Posterior cingulate gyrus (tissue), 11 donors: ENCODE measurements around the gene CTSA.

Experiments
- DNase-seq, 10 donors: peaks; one replicate each; pipeline versions ENCODE4 v3.0.0 to v3.0.0-alpha.2; 2020 to 2021; ENCODE audit warnings: mixed read lengths in 3 of 10
- intact Hi-C: fragments of 100-400 bp; cut with DNase I; formaldehyde crosslinking; loops from one replicate; pipeline ENCODE4 v1.15.1; 2023

The CTSA gene

GRCh38 chr20:45927071-45927878 is 36.1 kb downstream of the CTSA start:
- DNase-seq, result no peak
- intact Hi-C loops, result no loop called here

- intact Hi-C loops, result loop anchor here (5.0 to 10.0 kb wide), 2 partner anchors 39 to 137 kb away; partner anchors contain the start of genes CTSA, DNTTIP1, NEURL2 and WFDC3
- peak in 2 of 10 donors; percentile 48 to 65 for DNase-seq
Observed at GRCh38 chr20:45931680-45932079, 40.5 kb downstream of the CTSA start.

GRCh38 chr20:45933266-45934045 is 42.3 kb downstream of the CTSA start:
- intact Hi-C loops, result loop anchor here (2.0 to 10.0 kb wide), 3 partner anchors 39 to 139 kb away; partner anchors contain the start of genes CTSA, DNTTIP1, NEURL2 and WFDC3
- peak; percentile 49 to 97 (median 75) for DNase-seq

GRCh38 chr20:45934046-45934585 is 43.0 kb downstream of the CTSA start:
- intact Hi-C loops, result loop anchor here (2.0 to 10.0 kb wide), 3 partner anchors 39 to 139 kb away; partner anchors contain the start of genes CTSA, DNTTIP1, NEURL2 and WFDC3
- peak in 9 of 10 donors; percentile 66 to 95 (median 79) for DNase-seq

DNA sequence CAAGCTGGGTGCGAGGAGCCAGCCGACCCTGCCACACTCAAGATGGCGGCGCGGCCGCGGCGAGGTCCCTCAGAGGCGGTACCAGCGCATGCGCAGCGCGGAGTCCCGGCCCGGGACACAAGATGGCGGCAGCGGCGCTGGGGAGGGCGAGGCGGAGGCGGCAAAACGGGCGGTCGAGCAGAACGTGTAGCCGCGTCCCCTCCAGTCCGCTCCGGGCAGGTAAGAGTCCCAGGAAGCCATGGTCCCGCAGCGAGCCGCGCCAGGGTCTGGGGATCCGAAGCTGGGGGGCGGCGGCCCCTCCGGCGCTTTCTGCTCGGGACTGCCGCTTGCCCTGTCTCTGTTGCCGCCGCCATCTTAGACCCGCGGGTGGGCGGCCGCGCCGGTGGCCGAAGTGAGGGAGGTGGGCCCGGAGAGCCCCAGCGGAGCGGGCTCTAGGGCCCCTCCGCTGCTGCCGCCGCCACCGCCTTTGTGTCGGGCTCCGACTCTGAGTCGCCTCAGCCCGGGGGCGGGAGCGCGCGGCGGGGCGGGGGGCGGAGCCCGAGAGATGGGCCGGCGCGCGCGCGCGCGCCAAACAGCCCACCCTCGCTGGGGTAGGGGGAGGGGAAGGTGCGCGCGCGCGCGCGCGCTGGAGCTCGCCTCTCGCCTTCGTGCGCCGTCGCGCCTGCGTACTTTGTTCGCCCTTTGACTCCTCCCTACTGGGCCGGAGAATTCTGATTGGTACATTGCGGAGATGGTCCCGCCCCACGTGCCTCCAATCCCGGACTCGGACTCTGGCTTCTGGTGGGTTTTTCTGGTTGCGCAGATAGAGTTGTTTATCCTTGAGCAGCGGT is 43.7 kb downstream of the CTSA start, which contains the start of gene PCIF1:
TSS of gene PCIF1 (plus strand) at position 98 of the 830 bp plus-strand sequence. CDS start 4,317 bp downstream, outside the sequence.
- intact Hi-C loops, result loop anchor here (2.0 to 10.0 kb wide), 3 partner anchors 38 to 140 kb away; partner anchors contain the start of genes CTSA, DNTTIP1, NEURL2 and WFDC3
- DNase-seq, result peak; percentile 93 to 100 (median 97)

DNA sequence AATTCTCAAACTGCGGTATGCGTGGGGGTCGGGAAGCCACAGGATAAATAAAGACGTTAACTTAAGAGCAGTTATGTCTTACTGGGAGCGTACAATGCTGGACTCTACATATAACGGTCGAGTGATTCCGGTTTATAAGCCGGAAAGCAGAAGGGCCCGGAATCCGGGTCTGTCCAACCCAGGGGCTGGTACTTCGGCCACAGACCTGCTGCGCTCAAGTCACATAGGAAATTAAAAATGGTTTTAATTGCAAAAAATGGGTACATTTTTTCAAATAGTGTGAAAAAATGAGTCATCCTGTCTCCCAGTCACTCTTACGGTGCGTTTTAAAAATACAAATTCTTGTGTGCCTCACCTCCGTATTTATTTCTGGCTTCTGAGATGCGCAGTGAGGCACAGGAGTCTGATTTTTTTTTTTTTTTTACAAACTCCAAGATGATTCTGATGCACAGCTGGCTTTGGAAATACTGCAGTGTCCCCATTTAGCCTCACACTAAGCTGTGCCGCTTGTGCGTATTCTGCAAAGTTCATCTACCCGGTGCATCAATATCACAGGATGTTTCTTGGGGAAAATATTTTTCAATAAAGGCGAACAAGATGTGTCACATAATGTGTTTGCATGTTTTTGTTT is 44.4 kb downstream of the CTSA start:
- peak in 1 of 10 donors; percentile 42 for DNase-seq
- intact Hi-C loops, result loop anchor here (2.0 to 10.0 kb wide), 2 partner anchors 37 to 141 kb away; partner anchors contain the start of genes DNTTIP1, WFDC3 and ZNF335

- intact Hi-C loops, result loop anchor here (10.0 kb wide), 1 partner anchor 143 kb away; the partner anchor contains the start of genes DNTTIP1 and WFDC3
- DNase-seq, result peak in 1 of 10 donors; percentile 0
Observed at GRCh38 chr20:45937765-45938164, 46.6 kb downstream of the CTSA start.

GRCh38 chr20:45938727-45939438 is 47.7 kb downstream of the CTSA start:
- peak in 1 of 10 donors; percentile 69 for DNase-seq
- intact Hi-C loops, result loop anchor here (10.0 kb wide), 1 partner anchor 144 kb away; the partner anchor contains the start of genes DNTTIP1 and WFDC3

GRCh38 chr20:45940053-45940452 is 48.9 kb downstream of the CTSA start:
- intact Hi-C loops, result no loop called here
- no peak for DNase-seq

DNA sequence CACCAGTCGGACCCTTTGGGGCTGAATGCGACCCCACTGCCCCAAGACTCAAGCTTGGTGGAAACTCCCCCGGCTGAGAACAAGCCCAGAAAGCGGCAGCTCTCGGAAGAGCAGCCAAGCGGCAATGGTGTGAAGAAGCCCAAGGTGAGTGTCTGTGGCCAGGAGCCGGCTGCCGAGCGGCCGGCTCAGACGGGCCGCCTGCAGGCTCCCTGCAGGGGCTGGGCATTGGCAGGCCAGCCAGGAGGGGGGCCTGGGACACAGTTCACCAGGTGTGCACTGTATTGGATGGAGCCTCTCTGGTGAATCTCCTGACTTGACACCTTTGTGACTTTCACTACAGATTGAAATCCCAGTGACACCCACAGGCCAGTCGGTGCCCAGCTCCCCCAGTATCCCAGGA is 49.3 kb downstream of the CTSA start:
- intact Hi-C loops, result no loop called here
- DNase-seq, result peak in 1 of 10 donors; percentile 35

GRCh38 chr20:45943613-45944012 is 52.5 kb downstream of the CTSA start:
- intact Hi-C loops, result no loop called here

DNA sequence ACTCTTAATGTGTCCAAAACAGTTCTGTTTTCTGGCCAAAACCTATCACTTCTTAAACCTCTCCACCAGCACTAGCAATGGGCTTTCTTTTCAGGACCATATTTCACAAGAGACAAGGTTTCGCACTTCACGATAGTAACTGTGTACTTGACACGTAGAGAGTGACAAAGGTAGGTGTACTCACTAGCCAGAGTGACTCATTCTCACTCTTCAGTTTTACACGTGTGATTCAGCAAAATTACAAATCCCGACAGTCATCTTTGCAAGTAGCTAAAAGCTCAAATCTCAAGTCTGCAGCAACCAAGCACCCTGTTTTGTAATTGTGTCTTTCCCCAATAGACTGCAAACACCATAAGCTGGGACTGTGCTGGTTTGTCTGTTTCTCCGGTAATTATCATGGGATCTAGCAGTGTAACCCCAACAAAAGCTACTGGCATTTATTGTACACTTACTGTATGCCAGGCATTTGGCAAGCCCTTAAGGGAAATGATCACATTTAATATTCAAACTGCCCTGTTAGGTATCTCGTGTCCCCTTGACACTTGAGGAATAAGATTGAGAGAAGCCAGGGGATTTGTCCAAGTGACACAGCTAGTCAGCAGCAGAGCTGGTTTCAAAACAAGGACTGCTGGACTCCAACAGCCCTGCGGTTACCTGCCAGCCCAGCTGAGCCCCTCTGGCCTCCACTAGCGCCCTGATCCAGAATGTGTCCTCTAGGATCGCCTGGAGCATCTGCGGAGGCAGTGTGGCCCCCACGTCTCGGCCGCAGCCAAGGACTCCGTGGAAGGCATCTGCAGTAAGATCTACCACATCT is 53.2 kb downstream of the CTSA start:
- peak in 1 of 10 donors; percentile 40 for DNase-seq
- intact Hi-C loops, result no loop called here

More at GRCh38 chr20:45943613-45944012, 52.5 kb downstream of the CTSA start:
- DNase-seq, result peak in 1 of 10 donors; percentile 11

GRCh38 chr20:45944965-45945677 is 54.0 kb downstream of the CTSA start:
- intact Hi-C loops, result no loop called here

GRCh38 chr20:45945678-45946148 is 54.6 kb downstream of the CTSA start:
- intact Hi-C loops, result no loop called here
- no peak for DNase-seq

More at GRCh38 chr20:45944965-45945677, 54.0 kb downstream of the CTSA start:
- peak in 1 of 10 donors; percentile 70 for DNase-seq

DNA sequence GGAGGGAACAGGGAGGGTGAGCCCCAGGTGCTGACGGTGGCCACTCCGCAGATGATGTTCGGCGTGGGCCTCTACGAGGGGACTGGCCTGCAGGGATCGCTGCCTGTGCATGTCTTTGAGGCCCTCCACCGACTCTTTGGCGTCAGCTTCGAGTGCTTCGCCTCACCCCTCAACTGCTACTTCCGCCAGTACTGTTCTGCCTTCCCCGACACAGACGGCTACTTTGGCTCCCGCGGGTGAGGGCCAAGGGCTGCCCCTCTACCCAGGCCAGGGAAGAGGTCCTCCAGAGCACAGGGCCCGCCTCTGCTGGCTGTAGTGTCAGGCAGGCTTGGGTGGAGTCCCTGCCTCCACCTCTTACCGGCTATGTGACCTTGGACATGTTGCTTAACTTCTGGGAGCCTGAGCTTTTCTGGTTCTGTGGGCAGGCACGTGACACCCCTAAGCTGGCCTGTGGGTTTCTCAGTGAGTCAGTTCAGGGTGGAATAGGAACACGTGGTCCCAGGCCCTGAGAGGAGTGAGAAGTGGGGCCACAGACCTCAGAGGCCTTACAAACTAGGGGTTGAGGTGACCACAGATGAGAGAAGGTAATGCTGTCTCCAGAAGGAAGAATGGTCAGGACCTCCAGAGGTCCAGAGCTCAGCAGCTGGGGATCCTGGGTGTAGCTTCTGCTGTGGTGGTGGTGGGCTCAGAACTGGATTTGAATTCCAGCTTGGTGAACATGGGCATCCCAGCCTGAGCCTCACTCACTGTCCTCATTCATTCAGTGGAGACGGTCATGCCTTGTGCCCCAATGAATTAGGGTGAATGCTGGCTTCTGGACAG is 55.2 kb downstream of the CTSA start:
- intact Hi-C loops, result no loop called here
- no peak for DNase-seq
